ENCODE results near the gene AFF3. TPM values are rescaled to one million over a fixed set of nuclear protein-coding genes. Genes with fewer than 3 reads are reported as not detected.

The AFF3 gene
- total and polyA plus RNA-seq, 2 of the 4 experiments (the other 2 are of a cell fraction): 12.9 to 14.3 TPM

DNA sequence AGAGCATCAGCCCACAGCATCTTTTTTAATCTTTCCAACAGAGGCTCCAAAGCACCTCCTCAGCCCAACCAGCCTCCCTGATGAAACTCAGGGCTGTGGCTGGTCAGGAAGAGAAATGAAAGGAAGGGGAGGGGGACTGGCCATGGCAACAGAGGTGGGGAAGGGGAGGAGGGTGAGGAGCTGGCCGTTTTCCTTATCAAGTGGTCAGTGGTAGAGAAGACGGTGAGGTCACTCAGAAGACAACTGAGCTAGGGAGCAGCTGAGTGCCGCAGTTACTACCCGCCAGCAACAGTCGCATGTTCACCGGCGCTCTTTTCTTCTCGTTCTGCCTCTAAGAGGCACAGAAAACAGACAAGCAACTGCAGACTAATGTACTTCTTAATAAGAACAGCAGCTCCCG lies 97.4 kb downstream of the AFF3 start:
- H4K8ac ChIP-seq (ENCODE audit: low read depth in 2 of 2, low read length in 2 of 2): no peak overlapping the region
- in situ Hi-C loops (cut with MboI; ENCODE audit: low sequenced_read_pairs) (no loop called here), dilution Hi-C loops (cut with HindIII; ENCODE audit: low sequenced_read_pairs, unreplicated experiment) (no loop called here), intact Hi-C loops (cut with micrococcal nuclease) (no loop called here)
- no peak overlapping the region for H3K4me2 ChIP-seq (ENCODE audit: low read depth, low read length)
- no peaks in the 10 kb centered on the region for H4K20me1 ChIP-seq (ENCODE audit: insufficient read depth, low read length)
- H3K9me3 ChIP-seq (ENCODE audit: control insufficient read depth, insufficient read depth, low read length): no peaks in the 10 kb centered on the region
- H3K4me3 ChIP-seq (ENCODE audit: insufficient read depth, low read depth, low read length): no peak overlapping the region
- H3K36me3 ChIP-seq (ENCODE audit: control insufficient read depth, insufficient read depth, low read length): peaks cover 14% of the 10 kb centered on the region
- H2AK5ac ChIP-seq (ENCODE audit: low read depth, low read length): no peak overlapping the region
- TF ChIP-seq MXI1 (IDR thresholded peaks at IDR 0.05; ENCODE audit: borderline replicate concordance, low read depth, low read length) (no peak), RFX5 (IDR thresholded peaks at IDR 0.05; ENCODE audit: low read depth, low read length) (no peak), MAFK (IDR thresholded peaks at IDR 0.05; ENCODE audit: low read depth, low read length) (no peak), CHD1 (IDR thresholded peaks at IDR 0.05; ENCODE audit: low read depth, low read length) (no peak), POLR2A (IDR thresholded peaks at IDR 0.05; ENCODE audit: low read depth, low read length) (no peak)
- TF ChIP-seq, protein P1, sequence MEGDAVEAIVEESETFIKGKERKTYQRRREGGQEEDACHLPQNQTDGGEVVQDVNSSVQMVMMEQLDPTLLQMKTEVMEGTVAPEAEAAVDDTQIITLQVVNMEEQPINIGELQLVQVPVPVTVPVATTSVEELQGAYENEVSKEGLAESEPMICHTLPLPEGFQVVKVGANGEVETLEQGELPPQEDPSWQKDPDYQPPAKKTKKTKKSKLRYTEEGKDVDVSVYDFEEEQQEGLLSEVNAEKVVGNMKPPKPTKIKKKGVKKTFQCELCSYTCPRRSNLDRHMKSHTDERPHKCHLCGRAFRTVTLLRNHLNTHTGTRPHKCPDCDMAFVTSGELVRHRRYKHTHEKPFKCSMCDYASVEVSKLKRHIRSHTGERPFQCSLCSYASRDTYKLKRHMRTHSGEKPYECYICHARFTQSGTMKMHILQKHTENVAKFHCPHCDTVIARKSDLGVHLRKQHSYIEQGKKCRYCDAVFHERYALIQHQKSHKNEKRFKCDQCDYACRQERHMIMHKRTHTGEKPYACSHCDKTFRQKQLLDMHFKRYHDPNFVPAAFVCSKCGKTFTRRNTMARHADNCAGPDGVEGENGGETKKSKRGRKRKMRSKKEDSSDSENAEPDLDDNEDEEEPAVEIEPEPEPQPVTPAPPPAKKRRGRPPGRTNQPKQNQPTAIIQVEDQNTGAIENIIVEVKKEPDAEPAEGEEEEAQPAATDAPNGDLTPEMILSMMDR (conservative IDR thresholded peaks at IDR 0.05; ENCODE audit: low read depth, low read length): no peak
- H3K79me1 ChIP-seq (ENCODE audit: low read depth in 1 of 2, low read length in 2 of 2): peaks cover 20 to 59% of the 10 kb centered on the region in 2 experiments
- H3K27ac ChIP-seq (ENCODE audit: insufficient read depth, low read length): no peak overlapping the region
- H2BK15ac ChIP-seq (ENCODE audit: low read depth, low read length): no peak overlapping the region
- no peak overlapping the region for H2BK5ac ChIP-seq (ENCODE audit: low read depth, low read length, poor library complexity, severe bottlenecking)
- no peak overlapping the region for H3K14ac ChIP-seq (replicated peaks; ENCODE audit: low read depth, low read length)
- no peak overlapping the region for H2AFZ ChIP-seq (replicated peaks; ENCODE audit: low read length, poor library complexity)
- H3K4me1 ChIP-seq (ENCODE audit: control insufficient read depth, insufficient read depth, low read length): peaks cover 2% of the 10 kb centered on the region
- no peak for DNase-seq
- peaks cover 12% of the 10 kb centered on the region; the same call in 1 of the 2 replicates for H3K9me1 ChIP-seq (ENCODE audit: insufficient read depth, low read length)
- H2BK20ac ChIP-seq (ENCODE audit: low read depth, low read length): no peak overlapping the region
- ATAC-seq (ENCODE audit: low read depth): no peak
- no peak overlapping the region for H4K5ac ChIP-seq (ENCODE audit: low read depth, low read length)
- WGBS, 2 experiments (ENCODE audit: extremely low coverage in 2 of 2, insufficient read length in 1 of 2): 89% methylated on average over 6 of the region's 9 CpGs; no CpG with 5 or more reads in 1 of the 2 experiments
- no peak overlapping the region for H3K9ac ChIP-seq (ENCODE audit: low read depth, low read length)
- H3K23ac ChIP-seq (ENCODE audit: low read depth, low read length): no peak overlapping the region
- H2AK9ac ChIP-seq (replicated peaks; ENCODE audit: low read depth, low read length, poor library complexity): no peak overlapping the region
- no TSS peak for BruUV-seq (replicated peaks)
- H3K27me3 ChIP-seq (ENCODE audit: control insufficient read depth, insufficient read depth, low read length): no peaks in the 10 kb centered on the region
- ChIA-PET CTCF (interaction anchor here (0.6 kb wide), 1 partner anchor 600 kb away, joined by 4 read pairs; no protein-coding TSS in a partner anchor), POLR2A (ENCODE audit: unreplicated experiment) (no interaction called here)
- 0 out of 2 replicates have a peak overlapping the region, but pooled peaks have one; percentile 12 for H3K4ac ChIP-seq (ENCODE audit: low read depth, low read length)
- no peak overlapping the region for H3K18ac ChIP-seq (ENCODE audit: low read depth, low read length)
- H4K91ac ChIP-seq (ENCODE audit: insufficient read depth, low read depth, low read length): no peak overlapping the region
- no peak overlapping the region for H2BK120ac ChIP-seq (ENCODE audit: low read depth, low read length)
- no peak overlapping the region for H3K56ac ChIP-seq (ENCODE audit: extremely low read depth, insufficient read depth, low read length)

All from IMR-90 (cell line).